ENCODE data around the gene ITPR2.

The ITPR2 gene

GRCh38 chr12:26689281-26689841 is 143.6 kb downstream of the ITPR2 start:
- no peak overlapping the region for H3K27ac ChIP-seq (replicated peaks)
- TF ChIP-seq SPI1 (IDR thresholded peaks at IDR 0.05; ENCODE audit: borderline replicate concordance, low read depth) (no peak), GABPA (IDR thresholded peaks at IDR 0.05; ENCODE audit: low read depth) (no peak), REST (IDR thresholded peaks at IDR 0.05; ENCODE audit: insufficient replicate concordance, low read depth) (no peak), POLR2AphosphoS5 (IDR thresholded peaks at IDR 0.05; ENCODE audit: low read depth) (no peak), CTCF (IDR thresholded peaks at IDR 0.05; ENCODE audit: insufficient read depth, low read length) (no peak)
- DNase-seq (ENCODE audit: low read depth in 1 of 2, low spot score in 1 of 2), result no peak
- no peak overlapping the region for H3K4me3 ChIP-seq (replicated peaks; ENCODE audit: insufficient read depth, low read length)
- H3K27me3 ChIP-seq (ENCODE audit: insufficient read depth, poor library complexity, severe bottlenecking), result no peaks in the 10 kb centered on the region

GRCh38 chr12:26688344-26688904 is 144.6 kb downstream of the ITPR2 start:
- DNase-seq (ENCODE audit: low read depth in 1 of 2, low spot score in 1 of 2), result no peak
- Histone ChIP-seq H3K4me3 (replicated peaks; ENCODE audit: insufficient read depth, low read length) (no peak overlapping the region), H3K27me3 (ENCODE audit: insufficient read depth, poor library complexity, severe bottlenecking) (no peaks in the 10 kb centered on the region), H3K27ac (replicated peaks) (no peak overlapping the region)
- no peak for TF ChIP-seq REST (IDR thresholded peaks at IDR 0.05; ENCODE audit: insufficient replicate concordance, low read depth)
- TF ChIP-seq SPI1 (IDR thresholded peaks at IDR 0.05; ENCODE audit: borderline replicate concordance, low read depth), result no peak
- no peak for TF ChIP-seq CTCF (IDR thresholded peaks at IDR 0.05; ENCODE audit: insufficient read depth, low read length)
- TF ChIP-seq GABPA (IDR thresholded peaks at IDR 0.05; ENCODE audit: low read depth), result no peak
- TF ChIP-seq POLR2AphosphoS5 (IDR thresholded peaks at IDR 0.05; ENCODE audit: low read depth), result no peak

- TF ChIP-seq GABPA (IDR thresholded peaks at IDR 0.05; ENCODE audit: low read depth) (no peak), CTCF (IDR thresholded peaks at IDR 0.05; ENCODE audit: insufficient read depth, low read length) (no peak), REST (IDR thresholded peaks at IDR 0.05; ENCODE audit: insufficient replicate concordance, low read depth) (no peak), SPI1 (IDR thresholded peaks at IDR 0.05; ENCODE audit: borderline replicate concordance, low read depth) (no peak), POLR2AphosphoS5 (IDR thresholded peaks at IDR 0.05; ENCODE audit: low read depth) (no peak)
- Histone ChIP-seq H3K4me3 (replicated peaks; ENCODE audit: insufficient read depth, low read length) (no peak overlapping the region), H3K27ac (replicated peaks) (no peak overlapping the region), H3K27me3 (ENCODE audit: insufficient read depth, poor library complexity, severe bottlenecking) (no peaks in the 10 kb centered on the region)
- DNase-seq (ENCODE audit: low read depth in 1 of 2, low spot score in 1 of 2), result no peak
Measured at GRCh38 chr12:26686408-26686807, 146.6 kb downstream of the ITPR2 start.

Measured in HL-60 (cell line).